ENCODE results near the gene R3HDM4.

R3HDM4 gene

GRCh38 chr19:932648-933552 lies 19.9 kb upstream of the R3HDM4 start:
- TF ChIP-seq CTCF (IDR thresholded peaks at IDR 0.05; ENCODE audit: insufficient read depth, missing control alignments) = no peak
- FAIRE-seq (no peak), DNase-seq (ENCODE audit: insufficient read length, low spot score) (no peak)

- no peak for DNase-seq (ENCODE audit: insufficient read length, low spot score)
- FAIRE-seq = no peak
- no peak for TF ChIP-seq CTCF (IDR thresholded peaks at IDR 0.05; ENCODE audit: insufficient read depth, missing control alignments)
These were observed 19.0 kb upstream of the R3HDM4 start for GRCh38 chr19:931860-932647.

GRCh38 chr19:929891-930258 lies 16.9 kb upstream of the R3HDM4 start:
- FAIRE-seq (no peak), DNase-seq (ENCODE audit: insufficient read length, low spot score) (no peak)
- no peak for TF ChIP-seq CTCF (IDR thresholded peaks at IDR 0.05; ENCODE audit: insufficient read depth, missing control alignments)

- FAIRE-seq = no peak
- no peak for TF ChIP-seq CTCF (IDR thresholded peaks at IDR 0.05; ENCODE audit: insufficient read depth, missing control alignments)
- no peak for DNase-seq (ENCODE audit: insufficient read length, low spot score)
These were observed 16.3 kb upstream of the R3HDM4 start for GRCh38 chr19:929203-929890.

- peak; percentile 90 for DNase-seq (ENCODE audit: insufficient read length, low spot score)
- FAIRE-seq = no peak
- TF ChIP-seq CTCF (IDR thresholded peaks at IDR 0.05; ENCODE audit: insufficient read depth, missing control alignments) = no peak
These were observed 15.6 kb upstream of the R3HDM4 start for GRCh38 chr19:928471-929202.

DNA sequence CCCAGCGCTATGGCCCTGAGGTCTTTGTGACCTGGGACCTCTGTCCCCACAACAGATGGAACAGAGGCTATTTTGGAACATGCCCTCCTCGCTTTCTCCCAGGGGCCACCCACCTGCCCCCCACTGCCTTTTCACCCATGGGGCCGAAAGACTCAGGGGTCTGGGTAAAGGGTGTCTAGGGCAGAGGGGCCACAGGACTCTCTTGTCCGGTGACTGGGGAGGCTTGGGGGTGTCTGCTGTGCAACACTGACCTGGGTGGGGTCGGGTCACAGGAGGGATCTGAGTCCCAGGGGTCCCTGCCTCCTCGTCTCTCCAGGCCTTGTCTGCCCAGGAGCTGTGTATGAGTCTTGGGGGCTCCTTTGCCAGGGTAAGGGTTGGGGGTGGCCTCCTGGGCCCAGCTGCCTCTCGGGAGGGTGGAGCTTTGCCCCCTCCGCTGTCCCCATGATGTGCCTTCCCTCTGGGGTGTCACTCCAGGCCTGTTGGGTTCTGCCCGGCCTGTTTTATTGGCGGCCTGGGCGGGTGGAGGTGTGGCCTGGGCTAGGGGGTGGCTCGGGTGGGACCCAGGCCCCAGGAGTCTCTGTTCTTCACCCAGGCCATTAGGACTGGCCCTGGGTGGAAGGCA lies 14.9 kb upstream of the R3HDM4 start:
- no peak for FAIRE-seq

More for the DNA sequence above, 14.9 kb upstream of the R3HDM4 start:
- DNase-seq (ENCODE audit: insufficient read length, low spot score) = no peak
- no peak for TF ChIP-seq CTCF (IDR thresholded peaks at IDR 0.05; ENCODE audit: insufficient read depth, missing control alignments)

All from D721Med (cell line).